GM21529 (cell line): Measurements from ENCODE around the gene MYCL.
A peak's percentile ranks its signal among the peaks of the same experiment; 100 is the strongest.

Experiments
- ATAC-seq: cut with Tn5 transposase; IDR thresholded peaks from one replicate; pipeline ENCODE4 v1.9.1; 2021; ENCODE audit not compliant: unreplicated experiment

The MYCL gene

DNA sequence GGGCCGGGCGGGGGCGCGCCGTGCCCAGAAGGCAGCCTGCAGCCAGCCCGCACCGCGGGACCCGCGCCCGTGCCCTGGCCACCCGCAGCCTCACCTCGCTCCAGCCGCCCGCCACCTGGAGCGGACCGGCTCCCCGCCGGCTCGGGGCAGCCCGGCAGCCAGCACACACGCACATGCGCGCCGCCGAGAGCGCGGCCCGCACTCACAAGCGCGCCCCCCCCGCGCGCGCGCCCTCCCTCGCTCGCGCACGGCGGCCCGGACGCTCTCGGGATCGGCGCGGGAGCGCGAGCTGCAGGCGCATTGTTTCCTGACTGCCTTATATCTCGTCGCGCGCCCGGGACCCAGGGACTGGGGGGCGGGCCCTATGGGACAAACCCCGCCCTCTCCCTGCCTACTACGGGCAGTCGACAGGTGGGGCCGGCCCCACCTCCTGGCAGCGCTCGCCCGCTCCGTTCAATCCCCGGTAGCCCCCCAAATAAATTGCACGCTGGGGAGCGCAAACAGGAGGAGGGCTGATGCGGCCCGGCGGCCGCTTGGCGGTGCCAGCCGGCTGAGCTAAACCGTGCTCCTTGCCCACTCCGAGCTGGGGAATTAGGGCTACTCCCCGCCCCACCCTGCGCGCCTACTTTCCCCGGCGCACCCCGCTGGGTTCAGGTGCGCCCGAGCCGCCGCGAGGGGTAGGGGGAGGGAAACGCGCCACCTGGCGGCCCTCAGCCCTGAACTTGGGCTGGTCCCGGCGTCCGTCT is at the start of gene MYCL:
Gene MYCL, minus strand, starts transcription at position 204 of the 746 bp plus-strand sequence. CDS start 483 bp downstream, outside the sequence.
- peak; percentile 74 for ATAC-seq

DNA sequence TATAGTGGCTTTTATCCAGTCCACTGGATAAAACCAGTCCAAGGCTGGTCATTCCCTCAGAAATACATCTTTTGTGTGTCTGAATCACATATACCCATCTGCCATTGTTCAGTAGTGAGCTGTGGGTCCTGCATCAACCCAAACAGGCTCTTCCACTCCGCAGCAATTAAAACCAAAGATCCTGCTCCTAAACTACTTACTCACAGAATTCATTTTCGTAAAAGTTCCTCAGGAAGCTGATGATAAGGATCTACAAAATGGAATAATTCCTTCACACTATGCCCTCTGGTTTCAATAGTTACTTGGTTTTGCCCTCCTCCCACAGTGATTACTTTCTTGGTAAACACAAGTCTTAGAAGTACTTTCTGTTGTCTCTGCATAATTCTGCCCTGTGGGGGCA is 48.2 kb upstream of the MYCL start:
- ATAC-seq = no peak

- no peak for ATAC-seq
These were observed 45.5 kb upstream of the MYCL start for GRCh38 chr1:39947260-39947659.

GRCh38 chr1:39946216-39946615 is 44.5 kb upstream of the MYCL start:
- ATAC-seq = no peak

DNA sequence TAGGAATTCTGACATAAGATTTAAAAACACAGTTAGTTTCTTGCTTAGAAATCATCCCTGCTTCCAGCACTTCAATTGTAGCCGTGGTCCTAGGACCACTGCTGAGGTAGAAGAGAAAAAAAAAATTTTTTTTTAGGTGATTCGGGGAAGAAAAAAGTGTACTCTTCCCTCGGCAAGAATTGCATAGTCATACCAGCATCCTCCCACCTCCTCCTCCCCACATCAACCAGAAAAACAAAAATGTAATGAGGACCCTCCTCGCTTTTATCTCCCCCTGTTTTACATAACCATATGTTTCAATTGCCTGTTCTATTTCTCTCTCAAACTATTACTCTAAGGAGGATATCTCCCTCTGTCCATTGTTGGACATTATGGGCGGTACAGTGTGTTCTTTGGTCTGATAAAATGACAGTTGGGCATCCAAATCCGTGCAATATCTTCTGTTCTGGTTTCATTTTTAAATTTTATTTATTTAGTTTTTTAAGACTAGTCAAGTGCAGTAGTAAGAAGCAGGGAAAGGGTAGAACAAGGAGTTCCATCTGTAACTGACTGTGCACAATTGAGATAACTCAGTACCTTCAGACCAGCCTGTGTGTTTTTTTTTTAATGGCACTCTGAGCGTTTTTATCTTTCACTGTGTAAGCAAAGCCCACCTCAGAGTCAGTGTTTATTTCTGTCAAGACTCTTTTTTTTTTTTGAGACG is 42.8 kb upstream of the MYCL start:
- ATAC-seq = no peak

GRCh38 chr1:39943471-39944290 is 42.0 kb upstream of the MYCL start:
- no peak for ATAC-seq

GRCh38 chr1:39940980-39941871 is 39.5 kb upstream of the MYCL start:
- no peak for ATAC-seq

- no peak for ATAC-seq
These were observed 38.5 kb upstream of the MYCL start for GRCh38 chr1:39940253-39940652.

DNA sequence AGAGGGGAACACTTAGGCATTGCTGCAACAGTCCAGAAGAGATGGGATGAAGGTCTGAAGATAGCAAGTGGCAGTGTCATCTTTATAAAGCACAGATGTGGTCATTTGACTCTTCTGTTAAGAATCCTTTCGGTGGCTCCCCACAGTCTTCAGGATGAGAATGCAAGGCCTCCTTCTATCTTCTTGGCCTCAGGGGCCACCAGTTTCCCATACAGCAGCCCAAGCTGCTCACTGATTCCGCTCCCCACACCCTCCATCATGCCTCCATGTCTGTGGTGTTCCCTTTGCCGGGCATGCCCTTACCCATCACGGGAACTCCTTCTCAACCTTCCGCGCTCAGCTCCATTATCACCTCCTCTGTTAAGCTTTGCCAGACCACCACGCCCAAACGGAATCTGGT is 37.1 kb upstream of the MYCL start:
- ATAC-seq = no peak

DNA sequence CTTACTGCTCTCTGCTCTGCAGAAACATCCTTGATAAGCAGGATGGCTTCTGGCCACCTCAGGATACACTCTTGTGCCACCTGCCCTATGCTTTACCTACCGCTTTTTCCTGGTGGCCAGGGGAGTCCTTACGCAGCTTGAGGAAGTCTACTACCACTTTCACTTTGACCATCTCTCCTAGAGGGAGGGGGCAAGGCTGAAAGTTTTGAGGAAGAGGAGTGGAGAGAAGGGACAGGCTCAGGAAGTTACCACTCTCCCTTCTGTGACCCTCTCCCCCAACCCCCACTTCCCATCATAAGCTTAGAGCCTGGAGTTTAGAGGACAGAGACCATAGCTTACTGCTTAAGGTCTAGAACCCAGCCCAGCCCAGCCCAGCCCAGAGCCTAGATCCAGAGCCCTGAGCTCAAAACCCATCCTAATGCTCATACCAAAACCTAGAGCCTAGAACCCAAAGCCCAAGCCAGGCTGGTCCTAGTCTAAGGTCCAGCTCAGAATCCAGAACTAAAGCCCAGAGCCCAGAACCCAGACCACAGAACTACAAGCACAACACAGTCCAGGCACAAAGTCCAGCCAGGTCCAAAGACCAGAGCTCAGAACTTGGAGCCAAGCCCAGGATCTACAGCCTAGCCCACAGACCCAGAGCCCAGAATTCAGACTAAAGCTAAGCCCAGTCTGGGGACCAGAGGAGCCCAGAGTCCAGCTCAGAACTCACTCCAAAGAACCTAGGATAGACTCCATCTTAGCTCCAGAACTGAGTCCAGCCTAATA is 35.2 kb upstream of the MYCL start:
- ATAC-seq = no peak

DNA sequence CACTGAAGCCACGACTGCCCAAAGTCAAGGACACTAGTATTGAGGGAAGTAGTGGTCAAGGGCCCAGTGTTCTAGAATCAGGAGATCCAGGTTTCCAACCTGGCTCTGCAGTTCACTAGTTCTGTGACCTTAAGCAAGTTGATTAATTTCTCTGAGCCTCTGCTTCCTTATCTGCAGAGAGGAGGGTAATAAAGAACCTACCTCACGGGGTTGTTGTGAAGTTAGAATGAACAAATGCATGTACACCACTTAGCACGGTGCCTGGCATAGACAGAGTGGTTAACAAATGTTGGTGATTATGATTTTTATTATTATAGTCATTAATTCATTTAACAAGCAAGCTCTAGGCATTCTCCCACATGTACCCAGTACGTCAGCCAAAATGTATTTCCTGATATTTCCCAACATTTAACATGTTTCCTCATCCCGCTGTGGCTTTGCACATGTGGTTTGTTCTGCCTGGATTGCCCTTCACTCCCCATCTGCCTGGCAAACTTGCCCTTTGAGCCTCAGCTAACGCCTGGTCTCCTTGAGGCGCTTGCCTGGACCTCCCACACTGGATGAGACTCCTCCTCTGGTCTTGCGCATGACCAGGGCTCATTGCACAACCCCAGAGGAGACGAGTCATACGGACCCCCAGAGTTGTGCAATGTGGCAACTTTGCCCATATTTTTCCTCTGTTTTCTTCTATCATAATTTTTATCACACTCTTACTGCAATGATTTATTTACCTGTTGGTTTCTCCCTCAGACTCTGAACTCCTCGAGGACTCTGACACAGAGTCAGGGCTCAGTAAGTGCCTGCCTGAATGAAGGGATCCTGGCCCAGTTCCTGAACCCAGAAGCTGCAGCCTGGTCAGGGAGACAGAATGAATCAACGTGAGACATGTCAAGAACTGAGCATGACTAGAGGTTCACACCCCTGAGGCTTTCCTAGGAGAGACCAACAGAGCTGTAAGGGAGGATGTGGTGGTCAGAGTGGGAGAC is 32.5 kb upstream of the MYCL start:
- ATAC-seq = no peak

DNA sequence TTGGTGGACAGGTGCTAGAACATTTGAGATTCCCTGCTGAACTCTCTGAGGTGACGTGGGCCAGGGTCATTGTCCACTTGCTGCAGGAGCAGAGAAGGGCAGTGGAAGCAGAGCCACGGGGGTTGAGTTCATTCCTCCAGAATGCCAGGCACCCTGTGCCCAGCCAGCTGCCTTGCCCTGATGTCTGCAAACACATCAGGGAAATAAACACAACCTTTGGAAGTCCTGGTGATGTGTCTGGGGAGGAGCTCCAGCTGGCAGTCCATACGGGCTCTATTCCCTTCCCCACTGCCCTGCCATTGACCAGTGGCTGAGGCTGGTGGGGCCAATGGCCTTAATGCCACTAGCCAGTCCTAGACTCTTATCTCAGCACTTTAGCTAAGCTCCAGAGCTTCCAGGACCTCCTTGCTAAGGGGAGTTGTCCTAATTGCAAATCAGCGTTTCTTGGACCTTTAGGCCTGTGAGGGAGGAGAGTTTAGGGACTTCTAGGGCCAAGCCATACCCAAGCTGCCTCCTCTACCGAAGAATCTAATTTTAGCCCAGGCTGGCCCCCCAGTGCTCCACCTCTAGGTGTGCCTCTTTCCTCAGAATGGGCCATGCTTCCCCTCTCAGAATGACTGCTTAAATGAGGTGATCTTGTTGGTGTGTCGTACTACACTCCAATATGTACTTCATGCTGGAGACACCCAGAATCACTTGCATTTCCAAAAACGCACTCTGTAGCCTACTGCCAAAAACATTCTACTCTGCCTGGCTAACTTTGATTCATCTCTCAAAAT is 27.3 kb upstream of the MYCL start:
- no peak for ATAC-seq

DNA sequence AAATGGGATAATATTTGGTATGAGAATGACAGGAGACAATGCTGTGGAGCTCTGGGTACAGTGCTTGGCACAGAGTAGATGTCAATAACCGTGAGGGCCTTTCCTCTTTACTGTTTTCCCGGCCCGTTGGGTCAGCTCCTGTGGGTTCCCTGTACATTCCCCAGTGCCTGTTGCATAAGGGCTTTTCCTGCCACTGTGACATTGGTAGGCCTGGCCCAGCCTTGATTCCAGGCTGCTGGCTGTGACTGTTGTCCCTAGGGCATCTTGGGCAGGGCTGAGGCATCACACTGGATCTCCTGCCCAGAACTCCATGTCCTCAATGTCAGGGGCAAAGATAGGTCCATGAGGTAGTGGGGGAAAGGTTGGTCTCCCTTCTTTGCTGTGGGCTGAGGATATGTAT is 25.8 kb upstream of the MYCL start:
- ATAC-seq = no peak

GRCh38 chr1:39926820-39927219 is 25.1 kb upstream of the MYCL start:
- ATAC-seq = no peak

GRCh38 chr1:39926343-39926793 is 24.7 kb upstream of the MYCL start:
- no peak for ATAC-seq

DNA sequence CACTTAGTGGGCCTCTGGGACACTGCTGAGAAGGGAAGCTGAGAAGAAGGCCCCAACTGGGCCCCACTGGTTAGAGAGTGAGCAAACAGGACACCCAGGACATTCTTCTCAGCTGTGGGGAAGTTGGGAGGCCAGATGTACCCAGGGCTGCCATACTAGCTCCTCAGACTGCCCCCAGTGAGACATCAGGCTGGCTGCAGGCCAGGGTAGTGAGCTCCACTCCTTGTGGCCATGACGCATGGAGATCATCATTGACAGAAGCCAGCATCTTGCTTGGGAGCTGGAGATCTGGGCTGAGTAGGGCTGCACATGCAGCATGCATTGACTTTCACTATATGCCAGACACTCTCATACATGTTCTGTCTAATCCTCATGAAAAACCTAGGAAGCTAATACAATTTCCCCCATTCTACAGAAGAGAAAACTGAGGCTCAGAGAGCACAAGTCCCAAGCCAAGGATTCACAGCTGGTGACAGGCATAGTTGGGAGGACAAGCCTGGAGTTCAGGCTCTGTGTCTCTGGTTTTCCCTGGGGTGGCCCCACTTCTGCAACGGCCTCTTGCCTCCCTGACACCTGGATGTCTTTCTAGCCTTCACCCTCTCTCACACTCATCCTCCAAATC is 24.1 kb upstream of the MYCL start:
- no peak for ATAC-seq

GRCh38 chr1:39922251-39922688 is 20.6 kb upstream of the MYCL start:
- ATAC-seq = no peak
